PC-3 (cell line): ENCODE measurements around the gene CCRL2. TPM values are rescaled to one million over a fixed set of nuclear protein-coding genes. Genes with fewer than 3 reads are reported as not detected.

Source experiments
- ATAC-seq: fragments of 200-7000 bp; cut with Tn5 transposase; 2 replicates; pipeline ENCODE4 v1.9.1; 2020; ENCODE audit warnings: mild to moderate bottlenecking, moderate library complexity
- BruUV-seq: library from RNA; stranded (reverse); fragments of 400-500 nt; replicated peaks from 2 replicates; lab custom pipeline; 2021; lab: Mats Ljungman, UMichigan
- CTCF ChIA-PET: fragments of 300-600 bp; sonication (Branson Sonifier 250); formaldehyde crosslinking; loops from one replicate; lab custom pipeline; 2022; ENCODE audit warnings: antibody characterized with exemption; lab: Charles Lee
- POLR2A ChIA-PET: fragments of 300-600 bp; sonication (Branson Sonifier 250); formaldehyde crosslinking; loops from one replicate; lab custom pipeline; 2022; ENCODE audit warnings: antibody characterized with exemption; ENCODE audit not compliant: unreplicated experiment; lab: Charles Lee
- DNase-seq: peaks from one replicate; pipeline ENCODE4 v3.0.0-alpha.2; 2015
- H2AFZ ChIP-seq: fragments of 300-600 bp; sonication (generic); 2 replicates; pipeline ENCODE4 v1.6.0; 2016; ENCODE audit warnings: antibody characterized with exemption, low read length
- H3F3A ChIP-seq: fragments of 300-600 bp; sonication (generic); one replicate; pipeline ENCODE4 v1.6.0; 2017; ENCODE audit warnings: antibody characterized with exemption, low read length, control low read depth, mild to moderate bottlenecking; ENCODE audit not compliant: unreplicated experiment
- H3K27ac ChIP-seq: fragments of 300-600 bp; sonication (generic); 2 replicates; pipeline ENCODE4 v1.5.1; 2016; ENCODE audit warnings: mild to moderate bottlenecking, low read length
- H3K27me3 ChIP-seq: fragments of 300-600 bp; sonication (generic); 2 replicates; pipeline ENCODE4 v1.6.1; 2016; ENCODE audit warnings: low read length, mixed read lengths
- H3K36me3 ChIP-seq: fragments of 300-600 bp; sonication (generic); 2 replicates; pipeline ENCODE4 v1.6.1; 2016; ENCODE audit warnings: low read depth, mixed run types, low read length, mixed read lengths
- H3K4me1 ChIP-seq: fragments of 300-600 bp; sonication (generic); 2 replicates; pipeline ENCODE4 v1.5.1; 2016; ENCODE audit warnings: low read length; ENCODE audit not compliant: insufficient read depth
- H3K4me2 ChIP-seq: fragments of 300-600 bp; sonication (generic); 2 replicates; pipeline ENCODE4 v1.6.0; 2016; ENCODE audit warnings: low read length
- H3K4me3 ChIP-seq: fragments of 300-600 bp; sonication (generic); 2 replicates; pipeline ENCODE4 v1.5.1; 2016; ENCODE audit warnings: mild to moderate bottlenecking, low read length, mixed read lengths
- H3K79me2 ChIP-seq: fragments of 300-600 bp; sonication (generic); 2 replicates; pipeline ENCODE4 v1.6.1; 2017; ENCODE audit warnings: low read length, mixed read lengths
- H3K9ac ChIP-seq: fragments of 300-600 bp; sonication (generic); 2 replicates; pipeline ENCODE4 v1.6.0; 2016; ENCODE audit warnings: mild to moderate bottlenecking, low read length
- H3K9me2 ChIP-seq: fragments of 300-600 bp; sonication (generic); replicated peaks from 2 replicates; pipeline ENCODE4 v1.6.1; 2016; ENCODE audit warnings: mixed run types, low read length, mixed read lengths
- H3K9me3 ChIP-seq: fragments of 300-600 bp; sonication (generic); 2 replicates; pipeline ENCODE4 v1.6.1; 2016; ENCODE audit warnings: low read length, mixed read lengths
- H4K20me1 ChIP-seq: fragments of 300-600 bp; sonication (generic); 2 replicates; pipeline ENCODE4 v1.6.1; 2016; ENCODE audit warnings: low read length, mixed read lengths
- EZH2 ChIP-seq: fragments of 300-600 bp; sonication (generic); IDR thresholded peaks from one replicate; pipeline ENCODE4 v1.6.1; 2017; ENCODE audit warnings: antibody characterized with exemption, mild to moderate bottlenecking, low read length; ENCODE audit not compliant: unreplicated experiment
- EZH2phosphoT487 ChIP-seq: fragments of 300-600 bp; sonication (generic); IDR thresholded peaks from 2 replicates; pipeline ENCODE4 v1.6.1; 2018; ENCODE audit warnings: mild to moderate bottlenecking, antibody characterized with exemption, low read length, borderline replicate concordance
- intact Hi-C: fragments of 100-400 bp; cut with micrococcal nuclease; formaldehyde crosslinking; loops from 2 replicates; pipeline ENCODE4 v1.9.0; 2023
- total RNA-seq: library from RNA; depleted of rRNA; stranded (reverse); fragments of >200 nt; gene quantifications from 2 replicates; pipeline ENCODE4 v1.2.3, GENCODE V29; 2014
- TF ChIP-seq, protein P1 (sequence below): fragments of 300-600 bp; sonication (generic); conservative IDR thresholded peaks from 2 replicates; pipeline ENCODE4 v1.5.1; 2017; ENCODE audit warnings: antibody characterized with exemption, low read depth, mild to moderate bottlenecking, low read length

Gene CCRL2
- total RNA-seq, 1 experiment from 2014 or later: 5.5 TPM

DNA sequence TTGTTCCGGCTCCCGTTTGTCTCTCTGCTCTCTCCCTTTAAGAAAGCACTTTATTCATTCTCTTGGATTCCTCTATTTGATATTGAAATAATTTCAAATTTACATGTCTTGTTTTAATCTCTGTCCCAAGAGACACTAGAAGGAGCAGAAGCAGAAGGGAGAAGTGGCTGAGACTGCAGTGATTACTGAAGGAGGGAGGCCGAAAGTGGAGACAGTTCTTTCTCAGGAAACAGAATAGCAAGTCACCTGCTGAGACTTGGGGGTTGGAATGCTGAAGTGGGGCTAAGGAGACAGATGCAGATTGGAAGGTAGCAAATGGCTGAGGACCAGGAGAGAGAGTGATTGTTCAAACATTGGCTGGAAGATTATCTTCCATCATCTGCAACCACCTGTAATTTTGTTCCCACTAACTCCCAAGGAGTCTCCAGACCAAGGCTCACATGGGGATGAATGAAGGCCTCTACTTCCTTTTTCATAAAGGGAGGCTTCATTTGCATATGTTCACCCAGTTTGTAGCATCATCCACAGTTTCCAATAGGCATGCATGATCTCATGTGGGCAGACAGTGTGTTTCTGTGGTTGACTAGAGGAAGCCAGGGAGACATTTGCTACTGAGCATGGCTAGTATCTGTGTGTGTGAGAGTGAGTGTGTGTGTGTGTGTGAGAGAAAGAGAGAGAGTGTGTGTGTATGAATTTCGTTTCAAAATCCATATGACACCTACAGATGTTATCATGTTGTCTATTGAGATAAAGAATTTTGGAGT is 33.7 kb downstream of the CCRL2 start:
- POLR2A ChIA-PET: no interaction called here
- Histone ChIP-seq H3K9me2 (no peaks in the 10 kb centered on the region), H3K9ac (no peak overlapping the region), H3K27me3 (no peaks in the 10 kb centered on the region), H3K4me2 (no peak overlapping the region), H3F3A (no peaks in the 10 kb centered on the region), H3K9me3 (no peaks in the 10 kb centered on the region), H3K4me3 (no peak overlapping the region), H4K20me1 (no peaks in the 10 kb centered on the region), H3K4me1 (no peaks in the 10 kb centered on the region), H3K79me2 (no peaks in the 10 kb centered on the region), H2AFZ (no peak overlapping the region), H3K36me3 (no peaks in the 10 kb centered on the region), H3K27ac (no peak overlapping the region)
- TF ChIP-seq, protein P1, sequence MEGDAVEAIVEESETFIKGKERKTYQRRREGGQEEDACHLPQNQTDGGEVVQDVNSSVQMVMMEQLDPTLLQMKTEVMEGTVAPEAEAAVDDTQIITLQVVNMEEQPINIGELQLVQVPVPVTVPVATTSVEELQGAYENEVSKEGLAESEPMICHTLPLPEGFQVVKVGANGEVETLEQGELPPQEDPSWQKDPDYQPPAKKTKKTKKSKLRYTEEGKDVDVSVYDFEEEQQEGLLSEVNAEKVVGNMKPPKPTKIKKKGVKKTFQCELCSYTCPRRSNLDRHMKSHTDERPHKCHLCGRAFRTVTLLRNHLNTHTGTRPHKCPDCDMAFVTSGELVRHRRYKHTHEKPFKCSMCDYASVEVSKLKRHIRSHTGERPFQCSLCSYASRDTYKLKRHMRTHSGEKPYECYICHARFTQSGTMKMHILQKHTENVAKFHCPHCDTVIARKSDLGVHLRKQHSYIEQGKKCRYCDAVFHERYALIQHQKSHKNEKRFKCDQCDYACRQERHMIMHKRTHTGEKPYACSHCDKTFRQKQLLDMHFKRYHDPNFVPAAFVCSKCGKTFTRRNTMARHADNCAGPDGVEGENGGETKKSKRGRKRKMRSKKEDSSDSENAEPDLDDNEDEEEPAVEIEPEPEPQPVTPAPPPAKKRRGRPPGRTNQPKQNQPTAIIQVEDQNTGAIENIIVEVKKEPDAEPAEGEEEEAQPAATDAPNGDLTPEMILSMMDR: no peak
- no peak for TF ChIP-seq EZH2phosphoT487
- no peak for TF ChIP-seq EZH2
- no peak for DNase-seq
- BruUV-seq: no TSS peak
- no peak for ATAC-seq
- CTCF ChIA-PET: no interaction called here
- intact Hi-C loops: no loop called here

DNA sequence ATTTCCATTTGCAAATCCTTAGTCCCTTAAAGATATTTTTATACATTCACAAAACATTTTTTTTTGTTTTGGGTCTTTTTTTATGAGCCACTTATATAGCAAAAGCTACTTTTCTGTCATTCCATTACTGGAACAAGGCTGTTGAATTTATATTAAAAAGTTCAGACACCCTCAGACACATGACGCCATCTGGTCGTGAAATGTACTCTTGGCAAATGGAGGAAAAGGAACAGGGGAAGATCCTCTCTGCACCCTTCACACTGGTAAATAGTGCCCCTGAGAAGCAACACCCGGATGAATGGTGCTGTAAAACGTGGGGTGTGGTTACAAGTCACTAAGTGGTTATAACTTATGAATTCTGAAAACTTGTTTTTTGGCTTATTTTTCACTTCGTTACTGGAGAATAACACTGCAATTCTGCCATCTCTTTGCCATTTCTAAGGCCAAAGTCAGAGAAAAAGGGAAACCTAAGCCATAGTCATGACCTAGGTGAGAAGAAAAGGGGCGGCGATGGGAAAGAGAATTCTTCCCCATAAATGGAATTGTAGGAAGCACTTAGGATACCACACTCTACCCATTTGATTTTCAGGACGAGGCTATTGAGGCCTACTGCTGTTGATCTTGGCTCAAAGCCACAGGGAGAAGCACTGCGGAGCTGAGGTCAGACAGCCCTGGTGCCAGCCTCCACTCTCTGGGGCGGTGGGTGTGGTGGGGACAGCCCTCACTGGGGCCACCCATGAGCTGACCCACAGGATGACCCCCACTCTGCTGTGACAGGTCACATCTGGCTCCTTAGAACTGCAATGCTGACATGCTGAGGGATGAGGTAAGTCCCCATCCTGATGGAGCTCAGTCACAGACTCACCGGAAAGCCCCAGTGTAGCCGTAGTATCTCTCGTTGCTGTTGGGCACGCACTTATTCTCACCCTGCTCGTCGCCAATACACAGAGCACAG is 35.8 kb downstream of the CCRL2 start:
- Histone ChIP-seq H3K79me2 (no peaks in the 10 kb centered on the region), H3K9ac (no peak overlapping the region), H3F3A (no peaks in the 10 kb centered on the region), H3K27ac (no peak overlapping the region), H3K9me3 (no peaks in the 10 kb centered on the region), H3K4me3 (no peak overlapping the region), H3K36me3 (no peaks in the 10 kb centered on the region), H2AFZ (no peak overlapping the region), H3K4me1 (no peaks in the 10 kb centered on the region), H3K9me2 (no peaks in the 10 kb centered on the region), H3K4me2 (no peak overlapping the region), H3K27me3 (no peaks in the 10 kb centered on the region), H4K20me1 (no peaks in the 10 kb centered on the region)
- intact Hi-C loops: no loop called here
- TF ChIP-seq, protein P1: no peak
- no peak for TF ChIP-seq EZH2
- TF ChIP-seq EZH2phosphoT487: no peak
- no peak for DNase-seq
- ATAC-seq: no peak
- ChIA-PET POLR2A (no interaction called here), CTCF (no interaction called here)
- no TSS peak for BruUV-seq
